Keratinocyte (primary cell): Measurements from ENCODE around the gene DIPK1B.

ENCODE experiments used
- CTCF ChIP-seq, 3 experiments: IDR thresholded peaks in 1 of 3; conservative IDR thresholded peaks in 1 of 3; optimal IDR thresholded peaks in 1 of 3; 2 replicates in 2 of 3; 3 replicates in 1 of 3; pipeline versions ENCODE3 to v1.5.1; 2011; ENCODE audit warnings: low read length in 3 of 3, mild to moderate bottlenecking in 3 of 3, moderate library complexity in 2 of 3, control low read depth in 1 of 3, inconsistent platforms in 1 of 3; ENCODE audit not compliant: insufficient read depth in 2 of 3; ENCODE audit errors: extremely low read depth in 1 of 3
- EZH2 ChIP-seq: IDR thresholded peaks from one replicate; pipeline ENCODE4 v1.6.1; 2012; ENCODE audit warnings: inconsistent platforms, mild to moderate bottlenecking, low read length, moderate library complexity

- TF ChIP-seq CTCF (optimal IDR thresholded peaks at IDR 0.05 in 1 of 3, IDR thresholded peaks at IDR 0.05 in 1 of 3, conservative IDR thresholded peaks at IDR 0.05 in 1 of 3; ENCODE audit: extremely low read depth in 1 of 3, insufficient read depth in 2 of 3, low read length in 3 of 3): no peak
- no peak for TF ChIP-seq EZH2
These were observed 41.1 kb upstream of the DIPK1B start for GRCh38 chr9:136671254-136671614.
